Astrocyte of the cerebellum (primary cell): Measurements from ENCODE around the gene ZMIZ1.
A peak's percentile ranks its signal among the peaks of the same experiment; 100 is the strongest.

ENCODE experiments used
- DNase-seq: peaks from one replicate; pipeline ENCODE4 v3.0.0-alpha.2; 2011; ENCODE audit warnings: low read depth
- H3K4me3 ChIP-seq: 2 replicates; pipeline ENCODE4 v1.5.1; 2011; ENCODE audit warnings: mild to moderate bottlenecking, low read depth, low read length, moderate library complexity
- in situ Hi-C: cut with HindIII; loops from 2 replicates; pipeline ENCODE4 v1.10.0; 2017; ENCODE audit warnings: low sequenced_read_pairs
- TF ChIP-seq, protein P1 (sequence below): IDR thresholded peaks from 2 replicates; pipeline ENCODE4 v1.5.1; 2012; ENCODE audit warnings: low read length, low read depth, moderate library complexity, mild to moderate bottlenecking; ENCODE audit errors: missing control alignments

Gene ZMIZ1

DNA sequence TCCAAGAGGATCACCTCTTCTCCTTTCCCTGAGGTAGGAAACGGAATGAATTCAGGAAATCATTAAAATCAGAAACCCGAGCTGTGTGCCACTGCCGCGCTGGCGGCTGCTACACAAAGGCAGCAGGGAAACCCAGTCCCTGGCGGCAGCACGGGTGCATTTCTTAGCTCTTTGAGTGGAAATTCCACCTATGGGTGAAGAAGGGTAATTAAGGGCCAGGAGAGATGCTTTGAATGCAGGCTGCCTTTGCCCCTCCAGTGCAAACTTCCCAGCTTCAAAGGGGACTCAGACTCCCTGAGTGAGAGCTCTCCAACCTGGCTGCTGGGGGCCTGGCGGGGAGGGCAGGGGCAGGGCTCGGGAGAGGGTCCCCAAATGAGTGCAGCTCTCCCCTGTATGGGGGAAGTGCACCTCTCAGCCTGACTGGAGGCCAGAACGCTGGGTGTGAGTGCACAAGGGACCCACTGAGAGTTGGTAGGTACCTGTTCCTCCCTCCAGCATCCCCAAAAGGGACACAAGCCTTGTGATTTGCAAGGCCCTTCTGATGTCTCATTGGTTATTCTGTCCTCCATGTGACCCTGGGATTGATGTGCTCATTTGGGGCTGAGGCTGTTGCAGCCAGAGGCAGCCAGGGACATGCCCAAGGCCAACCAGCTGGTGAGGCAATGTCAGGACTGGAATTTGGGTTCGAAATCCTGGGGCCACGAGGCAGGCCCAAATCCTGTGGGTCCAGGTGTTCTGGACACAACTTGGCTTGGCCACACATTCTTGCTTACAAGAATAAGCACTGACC, 16.3 kb upstream of the ZMIZ1 start:
- in situ Hi-C loops = no loop called here
- DNase-seq = no peak
- H3K4me3 ChIP-seq = no peak overlapping the region
- TF ChIP-seq, protein P1, sequence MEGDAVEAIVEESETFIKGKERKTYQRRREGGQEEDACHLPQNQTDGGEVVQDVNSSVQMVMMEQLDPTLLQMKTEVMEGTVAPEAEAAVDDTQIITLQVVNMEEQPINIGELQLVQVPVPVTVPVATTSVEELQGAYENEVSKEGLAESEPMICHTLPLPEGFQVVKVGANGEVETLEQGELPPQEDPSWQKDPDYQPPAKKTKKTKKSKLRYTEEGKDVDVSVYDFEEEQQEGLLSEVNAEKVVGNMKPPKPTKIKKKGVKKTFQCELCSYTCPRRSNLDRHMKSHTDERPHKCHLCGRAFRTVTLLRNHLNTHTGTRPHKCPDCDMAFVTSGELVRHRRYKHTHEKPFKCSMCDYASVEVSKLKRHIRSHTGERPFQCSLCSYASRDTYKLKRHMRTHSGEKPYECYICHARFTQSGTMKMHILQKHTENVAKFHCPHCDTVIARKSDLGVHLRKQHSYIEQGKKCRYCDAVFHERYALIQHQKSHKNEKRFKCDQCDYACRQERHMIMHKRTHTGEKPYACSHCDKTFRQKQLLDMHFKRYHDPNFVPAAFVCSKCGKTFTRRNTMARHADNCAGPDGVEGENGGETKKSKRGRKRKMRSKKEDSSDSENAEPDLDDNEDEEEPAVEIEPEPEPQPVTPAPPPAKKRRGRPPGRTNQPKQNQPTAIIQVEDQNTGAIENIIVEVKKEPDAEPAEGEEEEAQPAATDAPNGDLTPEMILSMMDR = peak; percentile 71

DNA sequence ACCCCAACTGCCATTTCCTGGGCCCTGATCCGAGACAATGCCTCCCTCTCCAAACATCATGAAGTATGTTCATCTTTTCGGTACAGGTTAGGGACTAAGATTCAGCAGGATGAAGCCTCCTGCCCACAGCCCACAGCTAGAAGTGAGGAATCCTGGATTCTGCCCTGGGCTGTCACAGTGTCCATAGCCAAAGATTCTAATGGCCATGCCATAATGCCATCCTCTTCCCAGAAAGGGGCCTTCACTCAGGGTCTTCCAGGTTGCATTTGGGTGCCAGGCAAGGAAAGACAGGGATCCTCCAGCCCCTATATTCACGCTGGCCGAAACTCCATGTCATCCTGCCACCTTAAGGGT, 15.7 kb upstream of the ZMIZ1 start:
- in situ Hi-C loops = no loop called here
- DNase-seq = no peak
- H3K4me3 ChIP-seq = no peak overlapping the region
- TF ChIP-seq, protein P1 = no peak

DNA sequence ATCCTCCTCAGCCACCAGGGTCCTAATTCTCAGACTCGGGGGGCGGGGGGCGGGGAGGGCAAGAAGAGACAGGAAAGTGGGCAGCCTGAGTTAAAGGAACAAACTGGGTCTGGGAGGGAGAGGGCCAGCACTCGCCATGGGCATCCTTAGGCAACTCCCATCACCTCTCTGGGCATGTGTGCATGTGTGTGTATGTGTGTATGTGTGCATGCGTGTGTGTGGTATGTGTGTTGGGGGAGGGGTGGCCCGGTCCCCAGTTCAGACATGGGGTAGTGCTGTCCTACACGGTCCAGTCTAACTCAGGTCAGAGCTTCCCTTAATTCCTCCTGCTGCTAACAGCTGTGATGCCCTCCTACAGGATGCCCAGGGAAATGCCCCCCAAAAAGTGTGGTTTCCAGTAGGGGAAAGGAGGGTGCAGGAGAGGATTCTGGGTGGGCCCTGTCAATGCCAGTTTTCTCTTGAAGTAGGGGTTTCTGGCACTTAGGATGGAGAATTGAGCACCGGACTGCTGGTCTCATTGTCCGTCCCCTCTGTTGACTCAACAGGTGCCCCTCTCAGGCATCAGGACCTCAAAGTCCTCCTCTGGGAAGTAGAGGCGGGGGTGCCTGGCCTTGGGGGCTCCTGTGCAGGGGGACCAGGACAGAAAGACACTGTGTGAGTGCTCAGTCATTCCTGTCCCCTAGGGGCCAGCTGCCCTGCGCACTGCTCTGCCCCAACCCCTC, 15.1 kb upstream of the ZMIZ1 start:
- in situ Hi-C loops = no loop called here
- no peak for DNase-seq
- TF ChIP-seq, protein P1 = no peak
- no peak overlapping the region for H3K4me3 ChIP-seq

DNA sequence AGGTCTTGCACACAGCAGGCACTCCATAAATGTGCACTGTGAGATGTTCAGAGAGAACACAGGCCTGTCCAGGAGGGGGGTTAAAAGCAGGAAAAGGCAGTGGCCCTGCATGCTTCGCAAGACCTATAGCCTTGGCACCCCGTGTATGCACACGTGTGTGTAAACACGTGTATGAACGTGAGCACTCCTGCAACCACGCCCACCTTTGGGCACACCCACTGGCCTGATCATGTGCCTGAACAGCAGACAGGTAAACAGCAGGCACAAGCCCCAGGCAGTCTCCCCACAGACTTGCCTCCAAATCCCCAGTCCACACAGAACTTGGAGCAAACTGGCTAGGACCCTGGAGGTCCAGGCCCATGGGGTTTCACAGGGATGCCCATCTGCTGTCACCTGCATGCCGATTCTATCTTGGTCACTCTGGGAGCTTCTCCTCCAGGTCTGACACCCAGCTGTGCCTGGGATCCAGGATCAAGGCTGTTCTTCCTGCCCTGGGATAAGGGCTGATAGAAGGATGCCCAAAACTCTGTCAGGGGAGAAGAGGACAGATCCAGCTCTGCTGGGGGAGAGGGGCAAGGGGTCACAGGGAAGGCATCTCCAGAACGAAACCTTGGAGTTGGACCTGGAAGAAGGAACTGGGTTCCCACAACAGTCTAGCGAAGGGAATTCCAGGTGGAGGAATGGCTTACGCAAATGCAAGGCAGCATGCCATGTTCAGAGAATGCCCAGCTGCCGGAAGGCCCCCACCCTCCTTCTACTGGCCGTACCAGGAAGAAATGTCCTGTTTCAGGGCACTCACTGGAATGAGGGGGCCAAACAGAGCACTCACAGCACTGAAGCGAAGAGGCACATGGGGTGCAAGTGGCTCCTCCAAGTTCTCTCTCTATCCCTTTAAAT, 14.3 kb upstream of the ZMIZ1 start:
- H3K4me3 ChIP-seq = no peak overlapping the region
- in situ Hi-C loops = no loop called here
- DNase-seq = no peak
- TF ChIP-seq, protein P1 = no peak

DNA sequence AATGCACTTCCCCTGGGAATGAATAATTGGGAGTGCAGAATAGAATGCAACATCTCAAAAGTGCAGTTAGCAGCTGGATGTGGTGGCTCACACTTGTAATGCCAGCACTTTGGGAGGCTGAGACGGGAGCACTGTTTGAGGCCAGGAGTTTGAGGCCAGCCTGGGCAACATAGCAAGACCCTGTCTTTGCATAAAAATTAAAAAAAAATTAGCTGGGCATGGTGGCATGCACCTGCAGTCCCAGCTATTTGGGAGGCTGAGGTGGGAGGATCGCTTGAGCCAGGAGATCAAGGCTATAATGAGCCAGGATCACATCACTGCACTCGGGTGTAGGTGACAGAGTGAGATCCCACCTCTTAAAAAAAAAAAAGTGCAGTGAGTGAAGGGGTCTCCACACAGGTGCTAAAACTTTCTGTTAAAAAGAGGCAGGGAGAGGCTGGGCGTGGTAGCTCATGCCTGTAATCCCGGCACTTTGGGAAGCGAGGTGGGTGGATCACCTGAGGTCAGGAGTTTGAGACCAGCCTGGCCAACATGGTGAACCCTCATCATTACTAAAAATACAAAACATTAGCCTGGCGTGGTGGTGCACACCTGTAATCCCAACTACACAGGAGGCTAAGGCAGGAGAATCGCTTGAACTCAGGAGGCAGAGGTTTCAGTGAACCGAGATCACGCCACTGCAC, 13.5 kb upstream of the ZMIZ1 start:
- no peak overlapping the region for H3K4me3 ChIP-seq
- no peak for DNase-seq
- TF ChIP-seq, protein P1 = no peak
- in situ Hi-C loops = no loop called here

DNA sequence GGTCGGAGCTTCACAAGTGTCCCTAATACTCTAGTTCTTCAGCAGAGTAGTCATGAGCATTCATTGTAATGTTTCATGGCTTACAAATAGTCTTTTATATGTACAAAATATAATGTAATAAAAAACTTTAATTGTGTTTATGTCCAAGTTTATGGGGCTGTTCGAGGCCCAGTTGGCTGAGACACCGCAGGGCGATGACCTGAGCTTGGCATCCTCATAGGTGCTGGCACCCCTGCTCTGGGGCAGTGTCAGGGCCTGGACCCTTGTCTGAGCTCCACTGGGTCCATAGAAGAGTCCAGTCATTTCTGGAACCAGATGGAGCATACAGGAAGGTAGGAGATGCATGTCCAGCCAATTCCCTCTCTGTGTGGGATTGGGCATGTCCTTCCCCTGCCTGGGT, 12.9 kb upstream of the ZMIZ1 start:
- no peak for DNase-seq
- TF ChIP-seq, protein P1 = no peak

More for the DNA sequence above, 12.9 kb upstream of the ZMIZ1 start:
- in situ Hi-C loops = no loop called here
- H3K4me3 ChIP-seq = no peak overlapping the region
